Testis (tissue), 3 donors: ENCODE measurements around the gene RANBP9. TPM values are rescaled to one million over a fixed set of nuclear protein-coding genes. Genes with fewer than 3 reads are reported as not detected.

ENCODE experiments used
- DNase-seq: peaks from one replicate; pipeline ENCODE4 v3.0.0-alpha.2; 2019
- H3K27ac ChIP-seq, 2 donors: fragments of 200-600 bp; sonication (generic); one replicate each; pipeline ENCODE4 v1.5.1; 2019
- H3K27me3 ChIP-seq: fragments of 200-600 bp; sonication (generic); one replicate; pipeline ENCODE4 v1.5.1; 2019
- H3K36me3 ChIP-seq: fragments of 200-600 bp; sonication (generic); one replicate; pipeline ENCODE4 v1.5.1; 2017; ENCODE audit warnings: low read depth; ENCODE audit errors: missing control alignments
- H3K4me1 ChIP-seq: fragments of 200-600 bp; sonication (generic); one replicate; pipeline ENCODE4 v1.5.1; 2019
- H3K4me3 ChIP-seq, 2 donors: fragments of 200-600 bp; sonication (generic); one replicate each; pipeline ENCODE4 v1.5.1; 2017 to 2019
- H3K9me3 ChIP-seq: fragments of 200-600 bp; sonication (generic); one replicate; pipeline ENCODE4 v1.5.1; 2017
- CTCF ChIP-seq, 3 experiments: fragments of 450-650 bp in 2 of 3; fragments of 200-600 bp in 1 of 3; sonication (generic) in 1 of 3; IDR thresholded peaks; one replicate each; pipeline ENCODE4 v1.5.1; 2016 to 2019; ENCODE audit warnings: antibody characterized with exemption in 3 of 3, mild to moderate bottlenecking in 2 of 3, moderate library complexity in 1 of 3
- POLR2A ChIP-seq: fragments of 450-650 bp; IDR thresholded peaks from one replicate; pipeline ENCODE4 v1.6.1; 2017; ENCODE audit warnings: antibody characterized with exemption, mild to moderate bottlenecking, moderate library complexity
- WGBS, 2 donors: methylation state at CpG; one replicate each; pipeline ENCODE4 v1.1.5; 2018; 5-methylcytosine and 5-hydroxymethylcytosine counted together
- intact Hi-C: fragments of 100-400 bp; cut with DNase I; formaldehyde crosslinking; loops from one replicate; pipeline ENCODE4 v1.15.1; 2023; ENCODE audit warnings: low total_unique reads
- polyA plus RNA-seq: library from polyadenylated mRNA; stranded (reverse); fragments of 350-450 nt; fragmentation: Illumina TruSeq; extraction: RNeasy Lipid Tissue Mini Kit (QIAGEN cat#74804); gene quantifications from one replicate; pipeline ENCODE4 v1.2.3, GENCODE V29; 2014; ENCODE audit warnings: low read depth, low replicate concordance; ENCODE audit not compliant: insufficient read depth
- total RNA-seq, 2 donors: library from RNA; depleted of rRNA; stranded (reverse); fragments of >200 nt; gene quantifications; one replicate each; pipeline ENCODE4 v1.2.3, GENCODE V29; 2016

Gene RANBP9
- total and polyA plus RNA-seq, 3 donors from 2014 or later = 114 to 265 (median 131) TPM

GRCh38 chr6:13630499-13630898 lies 81.1 kb downstream of the RANBP9 start:
- DNase-seq = no peak
- Histone ChIP-seq H3K9me3 (no peaks in the 10 kb centered on the region), H3K4me3 (no peak overlapping the region), H3K27ac (no peak overlapping the region), H3K27me3 (no peaks in the 10 kb centered on the region), H3K36me3 (no peaks in the 10 kb centered on the region), H3K4me1 (no peaks in the 10 kb centered on the region)
- WGBS, 2 donors = 90 to 100% methylated on average over 1 of the region's 1 CpG
- intact Hi-C loops = no loop called here
- TF ChIP-seq CTCF (IDR thresholded peaks at IDR 0.05) (no peak), POLR2A (no peak)

GRCh38 chr6:13629459-13630116 lies 82.0 kb downstream of the RANBP9 start:
- Histone ChIP-seq H3K9me3 (no peaks in the 10 kb centered on the region), H3K27ac (no peak overlapping the region), H3K4me3 (no peak overlapping the region), H3K4me1 (no peaks in the 10 kb centered on the region), H3K27me3 (no peaks in the 10 kb centered on the region), H3K36me3 (no peaks in the 10 kb centered on the region)
- TF ChIP-seq CTCF (IDR thresholded peaks at IDR 0.05) (no peak), POLR2A (no peak)
- WGBS, 2 donors = 56 to 61% methylated on average over 4 of the region's 4 CpGs
- DNase-seq = no peak
- intact Hi-C loops = no loop called here

DNA sequence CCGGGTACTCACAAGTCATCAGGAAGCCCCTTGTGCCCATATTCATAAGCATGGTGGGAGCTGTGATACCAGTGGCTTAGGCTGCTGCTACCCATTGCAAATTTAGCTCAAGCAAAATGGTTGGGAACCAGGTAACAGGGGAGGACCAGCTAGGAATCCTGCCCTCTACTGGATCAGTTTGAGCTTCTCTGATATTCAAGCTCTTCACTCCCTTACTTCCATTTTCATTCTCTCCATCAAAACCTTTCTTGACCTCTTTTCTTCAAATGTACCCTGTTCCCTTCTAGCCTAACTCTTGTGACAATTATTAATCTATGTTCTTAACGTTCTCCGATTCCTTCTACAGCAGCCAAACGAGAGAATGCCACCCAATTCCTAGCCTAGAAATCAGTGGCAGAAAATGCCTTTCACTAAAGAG lies 86.8 kb downstream of the RANBP9 start:
- TF ChIP-seq CTCF (IDR thresholded peaks at IDR 0.05) = peak in 1 of 3 experiments; percentile 37
- TF ChIP-seq POLR2A = no peak
- Histone ChIP-seq H3K27me3 (no peaks in the 10 kb centered on the region), H3K36me3 (no peaks in the 10 kb centered on the region), H3K27ac (no peak overlapping the region), H3K4me1 (no peaks in the 10 kb centered on the region), H3K9me3 (no peaks in the 10 kb centered on the region), H3K4me3 (no peak overlapping the region)
- WGBS, 2 donors = 70% methylated on average over 4 of the region's 4 CpGs
- intact Hi-C loops = no loop called here
- no peak for DNase-seq

DNA sequence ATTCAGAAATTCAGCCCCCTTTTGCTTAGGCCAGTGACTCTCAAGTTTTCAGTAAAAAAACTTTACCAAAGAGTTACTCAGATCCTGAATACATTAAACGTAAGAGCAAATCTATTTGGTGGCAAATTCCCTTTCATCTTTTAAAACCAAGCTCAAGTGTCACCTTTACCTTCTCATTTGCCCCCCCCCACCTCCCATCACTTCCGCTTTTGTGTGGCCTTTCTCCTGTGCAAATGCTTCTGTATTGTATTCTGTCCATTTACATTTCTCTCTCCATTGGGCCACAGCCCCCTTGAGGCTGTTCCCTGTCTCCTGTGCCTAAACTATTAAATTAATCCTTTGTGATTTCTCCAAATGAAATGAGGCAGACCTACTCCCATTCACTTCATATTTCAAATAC lies 94.6 kb downstream of the RANBP9 start:
- peaks cover 9% of the 10 kb centered on the region for H3K4me1 ChIP-seq
- no peaks in the 10 kb centered on the region for H3K27me3 ChIP-seq
- intact Hi-C loops = no loop called here
- no peak overlapping the region for H3K27ac ChIP-seq
- no peak for TF ChIP-seq CTCF (IDR thresholded peaks at IDR 0.05)
- TF ChIP-seq POLR2A = no peak
- H3K9me3 ChIP-seq = no peaks in the 10 kb centered on the region
- no peaks in the 10 kb centered on the region for H3K36me3 ChIP-seq
- no peak overlapping the region for H3K4me3 ChIP-seq
- 66 to 75% methylated on average over 2 of the region's 2 CpGs for WGBS, 2 donors
- no peak for DNase-seq

GRCh38 chr6:13615792-13616120 lies 95.9 kb downstream of the RANBP9 start:
- DNase-seq = peak; percentile 73
- H3K4me1 ChIP-seq = peaks cover 9% of the 10 kb centered on the region
- peak overlapping the region; percentile 92 to 94 for H3K4me3 ChIP-seq
- no peak for TF ChIP-seq CTCF (IDR thresholded peaks at IDR 0.05)
- TF ChIP-seq POLR2A = no peak
- H3K27ac ChIP-seq = peak overlapping the region; percentile 81 to 93
- intact Hi-C loops = no loop called here
- H3K9me3 ChIP-seq = no peaks in the 10 kb centered on the region
- no peaks in the 10 kb centered on the region for H3K27me3 ChIP-seq
- H3K36me3 ChIP-seq = no peaks in the 10 kb centered on the region
- WGBS, 2 donors = 0 to 1% methylated on average over 14 of the region's 14 CpGs
